ENCODE measurements around the gene IDI1.
A peak's percentile ranks its signal among the peaks of the same experiment; 100 is the strongest.
"Not testable (repeated sequence)": the region's sequence is repeated elsewhere in the genome, so short reads cannot be mapped to it uniquely, and the experiment has no call there.

The IDI1 gene

GRCh38 chr10:1048732-1049424 is at the start of gene IDI1:
Gene IDI1 (minus strand): TSS chr10:1049119. CDS start chr10:1049003, 116 bp downstream.
- peak; percentile 98 for DNase-seq

DNA sequence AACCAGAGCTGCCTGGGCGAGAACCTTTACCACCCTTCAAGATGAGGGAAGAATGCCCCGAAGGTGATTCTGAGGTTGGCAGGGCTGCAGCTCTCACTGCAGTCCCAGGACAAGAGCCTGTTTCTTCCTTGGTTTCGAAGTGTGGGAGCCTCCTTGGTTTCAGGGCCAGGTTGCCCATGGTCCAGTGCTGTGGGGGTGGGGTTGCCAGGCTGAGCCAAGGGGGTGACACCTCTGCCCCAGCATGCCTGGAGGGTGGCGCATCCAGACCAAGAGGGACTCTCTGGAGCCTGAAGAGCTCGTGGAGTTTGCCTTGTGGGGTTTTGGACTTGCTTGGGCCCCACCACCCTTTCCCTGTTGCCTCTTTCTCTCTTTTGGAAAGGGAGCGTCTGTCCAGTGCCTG is 48.5 kb upstream of the IDI1 start:
- no peak for DNase-seq

DNA sequence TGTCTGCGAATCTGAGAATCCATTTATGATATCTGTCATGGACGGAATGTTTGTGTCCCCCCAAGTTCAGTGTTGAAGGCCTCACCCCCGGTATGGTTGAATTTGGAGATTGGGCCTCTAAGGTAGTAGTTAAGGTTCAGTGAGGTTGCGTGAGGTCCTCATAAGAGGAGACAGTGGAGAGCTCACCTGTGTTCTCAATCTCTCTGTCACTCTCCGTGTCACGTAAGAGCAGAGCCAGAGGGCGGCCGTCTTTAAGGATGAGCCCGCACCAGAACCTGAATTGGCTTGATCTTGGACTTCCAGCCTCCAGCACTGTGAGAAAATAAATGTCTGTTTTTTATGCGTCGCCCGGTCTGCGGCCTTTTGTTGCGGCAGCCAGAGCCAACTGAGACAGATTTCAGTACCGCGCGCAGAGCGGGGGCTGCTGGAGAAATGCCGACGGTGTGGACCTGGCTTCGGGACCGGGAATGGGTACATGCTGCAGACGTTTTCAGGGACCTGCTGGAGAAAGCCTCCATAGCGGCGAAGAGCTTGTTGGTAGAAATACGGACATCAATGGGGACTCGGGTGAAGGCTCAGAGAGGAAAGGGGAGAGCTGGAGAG is 47.5 kb upstream of the IDI1 start:
- no peak for DNase-seq

GRCh38 chr10:1095498-1095897 is 46.6 kb upstream of the IDI1 start:
- DNase-seq, result no peak

GRCh38 chr10:1094112-1095057 is 45.5 kb upstream of the IDI1 start:
- DNase-seq, result no peak

GRCh38 chr10:1093696-1094095 is 44.8 kb upstream of the IDI1 start:
- DNase-seq, result no peak

DNA sequence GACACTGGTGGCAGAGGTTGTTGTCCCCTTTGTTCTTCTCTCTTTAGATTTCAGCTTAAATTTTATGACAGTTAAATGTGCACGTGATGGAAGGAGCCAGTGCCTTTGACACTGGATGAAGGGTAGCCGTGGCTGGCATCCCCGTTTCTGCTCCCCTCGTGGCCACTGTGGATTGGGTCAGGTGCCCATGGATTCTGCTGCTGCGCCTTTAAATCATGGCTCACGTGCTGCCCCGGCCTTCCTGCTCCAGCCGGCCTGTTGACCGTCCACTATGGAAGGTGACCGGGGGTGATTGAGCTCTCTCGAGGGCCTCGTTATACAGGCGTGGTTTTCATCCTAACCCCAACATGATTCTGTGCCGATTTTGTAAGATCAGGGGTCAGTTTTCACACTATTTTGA is 41.8 kb upstream of the IDI1 start:
- no peak for DNase-seq

DNA sequence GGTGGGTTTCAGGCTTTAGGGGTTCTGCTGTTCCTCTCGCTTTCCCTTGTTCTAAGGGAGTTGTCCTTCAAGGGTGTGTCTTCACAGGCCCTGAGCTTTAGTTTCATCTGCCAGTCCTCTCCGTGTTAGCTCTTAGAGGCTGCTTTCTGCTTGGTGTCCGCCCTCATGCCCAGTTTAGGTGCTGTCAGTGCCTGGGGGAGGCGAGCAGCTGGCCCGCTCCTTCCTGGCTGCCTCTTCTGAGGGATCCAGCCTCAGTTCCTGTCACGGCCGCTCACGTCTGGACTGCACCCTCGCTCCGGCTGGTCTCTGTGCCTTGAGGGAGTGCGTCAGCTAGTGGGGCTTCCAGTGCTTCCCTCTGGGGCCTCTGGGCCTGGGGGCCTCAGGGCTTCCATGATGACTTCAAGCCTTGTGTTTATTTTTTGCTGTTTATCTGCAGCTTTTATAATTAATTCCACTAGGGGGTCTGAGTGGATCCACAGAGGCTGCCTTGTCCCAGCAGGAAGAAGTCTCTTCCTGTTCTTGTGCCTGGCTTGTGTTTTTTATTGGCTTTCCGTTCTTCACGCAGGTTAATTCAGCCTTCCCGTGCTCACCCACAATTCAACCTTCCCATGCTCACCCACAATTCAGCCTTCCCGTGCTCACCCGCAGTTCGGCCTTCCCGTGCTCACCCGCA is 40.2 kb upstream of the IDI1 start:
- DNase-seq, result no peak

DNA sequence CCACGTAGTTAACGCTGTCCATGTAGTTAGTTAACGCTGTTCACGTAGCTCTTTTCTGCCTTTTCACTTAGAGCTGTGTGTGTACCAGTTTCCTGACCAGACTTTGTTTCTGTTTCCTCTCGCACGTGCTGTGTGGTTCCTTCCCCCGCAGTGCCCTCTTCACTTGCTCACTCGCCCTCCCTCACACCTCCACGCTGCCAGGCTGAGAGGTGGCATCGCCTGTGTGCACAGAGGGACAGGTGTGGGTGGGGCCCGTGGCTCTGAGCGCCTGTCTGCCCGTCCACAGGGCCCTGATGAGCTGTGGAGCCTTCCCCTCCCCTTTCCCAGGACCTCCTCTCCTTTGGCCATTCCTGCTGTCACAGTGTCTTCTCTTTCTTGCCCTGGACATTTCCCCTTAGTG is 37.9 kb upstream of the IDI1 start:
- DNase-seq, result no peak

GRCh38 chr10:1085258-1085657 is 36.3 kb upstream of the IDI1 start:
- DNase-seq, result no peak

- DNase-seq, result no peak
Measured at GRCh38 chr10:1084011-1084950, 35.4 kb upstream of the IDI1 start.

DNA sequence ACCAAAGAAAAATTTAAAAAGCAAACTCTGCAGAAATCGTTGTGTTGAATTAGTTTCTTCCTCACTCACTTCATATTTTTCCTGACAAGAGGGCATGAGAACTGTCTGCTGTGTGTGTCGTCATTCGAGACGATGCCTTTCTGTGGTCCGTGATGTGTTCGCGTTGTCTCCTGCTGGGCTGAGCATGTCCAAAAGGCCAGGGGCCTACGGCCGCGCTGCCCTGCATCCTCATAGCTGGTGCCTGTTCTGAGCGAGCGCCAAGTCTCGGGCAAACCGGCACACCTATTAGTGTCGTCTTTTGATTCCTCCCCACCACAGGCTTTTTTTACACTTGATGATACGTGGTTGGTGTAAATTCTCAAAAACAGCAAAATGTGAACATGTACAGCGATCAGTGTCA is 34.7 kb upstream of the IDI1 start:
- no peak for DNase-seq

DNA sequence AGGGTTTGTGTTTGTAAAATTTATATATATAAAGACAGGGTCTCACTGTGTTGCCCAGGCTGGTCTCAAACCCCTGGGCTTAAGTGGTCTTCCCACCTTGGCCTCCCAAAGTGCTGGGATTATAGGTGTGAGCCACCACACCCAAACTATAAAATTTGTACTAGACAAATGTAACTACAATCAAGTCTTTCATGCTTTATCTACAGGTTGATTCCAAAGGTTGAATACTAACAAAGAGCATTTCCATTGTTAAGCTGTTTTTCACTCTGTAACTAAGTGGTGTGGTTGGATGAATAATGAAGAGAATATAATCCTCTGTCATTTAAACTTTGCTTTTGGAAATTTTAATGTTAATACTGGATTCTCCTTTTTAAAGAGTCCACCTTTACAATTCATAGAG is 29.7 kb upstream of the IDI1 start:
- no peak for DNase-seq

DNA sequence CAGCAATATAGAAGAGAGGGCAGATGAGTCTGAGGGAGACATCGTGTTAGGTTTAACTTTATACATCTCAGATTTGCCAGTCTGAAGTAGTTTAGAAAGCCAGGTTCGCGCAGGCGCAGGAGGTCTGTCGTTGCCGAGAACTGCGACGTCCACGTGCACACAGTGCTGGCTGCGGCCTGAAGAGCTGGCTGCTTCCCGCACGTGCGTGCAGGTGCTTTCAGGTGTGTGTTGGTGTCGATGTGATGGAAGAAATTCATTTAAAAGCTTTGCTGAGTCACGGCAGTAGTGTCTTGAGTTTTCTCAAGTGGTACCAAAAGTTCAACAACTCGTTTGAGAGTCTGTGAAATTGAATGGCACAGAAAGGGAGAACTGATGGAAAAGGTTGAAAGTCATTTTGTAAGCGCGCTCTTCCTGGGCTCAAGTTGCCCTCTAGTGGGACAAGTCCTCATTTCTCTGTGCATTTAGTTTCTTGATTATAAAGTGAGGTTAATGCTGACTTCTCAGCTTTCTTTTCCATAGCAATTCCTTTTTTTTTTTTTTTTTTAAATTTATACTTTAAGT is 25.9 kb upstream of the IDI1 start:
- DNase-seq, result peak in 1 of 2 donors; percentile 14

GRCh38 chr10:1074052-1074747 is 25.3 kb upstream of the IDI1 start:
- DNase-seq, result no peak

- DNase-seq, result no peak
Measured at GRCh38 chr10:1070919-1071318, 22.0 kb upstream of the IDI1 start.

GRCh38 chr10:1068380-1069361 is 19.8 kb upstream of the IDI1 start:
- no peak for DNase-seq

- not testable (repeated sequence) for DNase-seq
Measured at GRCh38 chr10:1066734-1067133, 17.8 kb upstream of the IDI1 start.

- DNase-seq, result no peak
Measured at GRCh38 chr10:1064964-1065247, 16.0 kb upstream of the IDI1 start.
